Activated T-helper 9 cell treated with anti-CD3 and anti-CD28 coated beads, Interleukin-2, amount 50 U/mL, for 16 hours (primary cell): ENCODE results near the gene MARF1.
"Not testable (repeated sequence)": the region's sequence is repeated elsewhere in the genome, so short reads cannot be mapped to it uniquely, and the experiment has no call there.

Experiments
- DNase-seq: peaks from one replicate; pipeline ENCODE4 v3.0.0-alpha.2; 2020; ENCODE audit warnings: low read depth

Gene MARF1

GRCh38 chr16:15650698-15651171 lies 7.8 kb upstream of the MARF1 start:
- DNase-seq, result peak; percentile 34

GRCh38 chr16:15650019-15650697 lies 7.2 kb upstream of the MARF1 start, which contains the start of gene NDE1:
Gene NDE1, plus strand, starts transcription at chr16:15650245. Its CDS starts 14,534 bp downstream, at chr16:15664779.
- DNase-seq, result peak; percentile 82

- no peak for DNase-seq
These were observed 6.7 kb upstream of the MARF1 start for GRCh38 chr16:15649727-15650018.

GRCh38 chr16:15649311-15649710 lies 6.4 kb upstream of the MARF1 start:
- DNase-seq, result not testable (repeated sequence)

GRCh38 chr16:15648135-15648730 lies 5.3 kb upstream of the MARF1 start:
- no peak for DNase-seq

GRCh38 chr16:15647294-15648014 lies 4.5 kb upstream of the MARF1 start:
- DNase-seq, result no peak

- DNase-seq, result not testable (repeated sequence)
These were observed 3.8 kb upstream of the MARF1 start for GRCh38 chr16:15646557-15647293.

GRCh38 chr16:15644962-15645465 lies 2.1 kb upstream of the MARF1 start:
- not testable (repeated sequence) for DNase-seq

- DNase-seq, result no peak
These were observed 1.5 kb upstream of the MARF1 start for GRCh38 chr16:15644267-15644961.

- no peak for DNase-seq
These were observed 944 bp upstream of the MARF1 start for GRCh38 chr16:15643946-15644250.

- peak; percentile 66 for DNase-seq
These were observed 352 bp downstream of the MARF1 start for GRCh38 chr16:15642557-15643047.

- DNase-seq, result no peak
These were observed 999 bp downstream of the MARF1 start for GRCh38 chr16:15641753-15642556.

- DNase-seq, result no peak
These were observed 2.0 kb downstream of the MARF1 start for GRCh38 chr16:15640966-15641365.

- no peak for DNase-seq
These were observed 3.8 kb downstream of the MARF1 start for GRCh38 chr16:15639061-15639568.

GRCh38 chr16:15636392-15636873 lies 6.5 kb downstream of the MARF1 start:
- DNase-seq, result no peak

GRCh38 chr16:15635926-15636325 lies 7.0 kb downstream of the MARF1 start:
- DNase-seq, result no peak

- no peak for DNase-seq
These were observed 11.1 kb downstream of the MARF1 start for GRCh38 chr16:15631730-15632409.

GRCh38 chr16:15621889-15622288 lies 21.1 kb downstream of the MARF1 start:
- DNase-seq, result no peak

- no peak for DNase-seq
These were observed 21.5 kb downstream of the MARF1 start for GRCh38 chr16:15621456-15621855.
